GM18498 (cell line): ENCODE measurements around the gene CABP2.
"Not testable (repeated sequence)": the region's sequence is repeated elsewhere in the genome, so short reads cannot be mapped to it uniquely, and the experiment has no call there.

Source experiments
- ATAC-seq: cut with Tn5 transposase; IDR thresholded peaks from one replicate; pipeline ENCODE4 v1.9.1; 2021; ENCODE audit warnings: mild to moderate bottlenecking, moderate library complexity; ENCODE audit not compliant: unreplicated experiment

Gene CABP2

GRCh38 chr11:67495234-67496005 is 27.8 kb downstream of the CABP2 start:
- ATAC-seq = no peak

GRCh38 chr11:67494371-67495233 is 28.6 kb downstream of the CABP2 start:
- no peak for ATAC-seq

GRCh38 chr11:67493548-67494370 is 29.5 kb downstream of the CABP2 start:
- no peak for ATAC-seq

- ATAC-seq = no peak
These were observed 30.3 kb downstream of the CABP2 start for GRCh38 chr11:67492801-67493547.

- ATAC-seq = no peak
These were observed 31.0 kb downstream of the CABP2 start for GRCh38 chr11:67492069-67492727.

- no peak for ATAC-seq
These were observed 31.8 kb downstream of the CABP2 start for GRCh38 chr11:67491276-67492068.

GRCh38 chr11:67490727-67491065 is 32.5 kb downstream of the CABP2 start:
- no peak for ATAC-seq

- ATAC-seq = no peak
These were observed 33.1 kb downstream of the CABP2 start for GRCh38 chr11:67489885-67490726.

GRCh38 chr11:67489203-67489884 is 33.9 kb downstream of the CABP2 start:
- ATAC-seq = no peak

- peak; percentile 26 for ATAC-seq
These were observed 36.6 kb downstream of the CABP2 start for GRCh38 chr11:67486481-67487195.

- ATAC-seq = not testable (repeated sequence)
These were observed 37.3 kb downstream of the CABP2 start for GRCh38 chr11:67485873-67486361.

GRCh38 chr11:67484847-67485311 is 38.4 kb downstream of the CABP2 start:
- ATAC-seq = peak; percentile 20

- ATAC-seq = no peak
These were observed 39.2 kb downstream of the CABP2 start for GRCh38 chr11:67483831-67484665.

- ATAC-seq = peak; percentile 76
These were observed 40.1 kb downstream of the CABP2 start, which contains the start of gene AIP for GRCh38 chr11:67482827-67483798. Gene AIP (plus strand): TSS chr11:67483026. CDS start chr11:67483159, 133 bp downstream.
